Measurements from ENCODE around the gene DDI2.
A peak's percentile ranks its signal among the peaks of the same experiment; 100 is the strongest.

DDI2 gene

GRCh38 chr1:15684468-15685291 lies 67.4 kb downstream of the DDI2 start:
- no peak for TF ChIP-seq CTCF (IDR thresholded peaks at IDR 0.05; ENCODE audit: unreplicated experiment in 3 of 3)
- no peaks in the 10 kb centered on the region for H3K9me3 Mint-ChIP-seq
- H3K36me3 Mint-ChIP-seq (ENCODE audit: low read depth) = peaks cover 25% of the 10 kb centered on the region
- H3K27ac Mint-ChIP-seq = peak overlapping the region; percentile 95 to 99 (median 96)
- H3K4me1 Mint-ChIP-seq = peaks cover 31% of the 10 kb centered on the region
- peaks cover 5% of the 10 kb centered on the region for H3K27me3 Mint-ChIP-seq (ENCODE audit: low read depth)
- peak overlapping the region; percentile 87 to 97 (median 94) for H3K4me3 Mint-ChIP-seq

DNA sequence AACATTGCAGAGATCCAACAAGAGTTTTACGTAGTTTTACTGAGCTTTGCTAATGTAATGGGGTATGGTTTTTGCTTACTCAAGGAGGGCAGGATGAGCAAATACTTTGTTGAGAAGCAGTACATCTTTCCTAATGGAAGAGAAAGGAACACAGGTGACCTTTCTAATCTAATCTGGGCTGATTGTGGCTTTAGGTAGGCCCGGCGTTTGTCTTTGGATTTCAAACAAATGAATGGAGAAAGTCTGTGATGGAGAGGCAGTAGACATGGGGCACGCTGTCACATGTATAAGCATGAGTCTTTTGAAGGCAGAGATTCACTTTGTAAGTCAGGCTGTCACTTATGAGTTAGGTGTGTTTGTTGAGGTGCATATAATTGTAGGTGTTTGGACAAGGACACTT lies 68.6 kb downstream of the DDI2 start:
- Mint-ChIP-seq H3K27ac (peak overlapping the region; percentile 95 to 99 (median 96)), H3K9me3 (no peaks in the 10 kb centered on the region), H3K36me3 (ENCODE audit: low read depth) (peaks cover 25% of the 10 kb centered on the region), H3K27me3 (ENCODE audit: low read depth) (no peaks in the 10 kb centered on the region), H3K4me3 (peak overlapping the region; percentile 87 to 97 (median 94)), H3K4me1 (peaks cover 35% of the 10 kb centered on the region)
- TF ChIP-seq CTCF (IDR thresholded peaks at IDR 0.05; ENCODE audit: unreplicated experiment in 3 of 3) = no peak

DNA sequence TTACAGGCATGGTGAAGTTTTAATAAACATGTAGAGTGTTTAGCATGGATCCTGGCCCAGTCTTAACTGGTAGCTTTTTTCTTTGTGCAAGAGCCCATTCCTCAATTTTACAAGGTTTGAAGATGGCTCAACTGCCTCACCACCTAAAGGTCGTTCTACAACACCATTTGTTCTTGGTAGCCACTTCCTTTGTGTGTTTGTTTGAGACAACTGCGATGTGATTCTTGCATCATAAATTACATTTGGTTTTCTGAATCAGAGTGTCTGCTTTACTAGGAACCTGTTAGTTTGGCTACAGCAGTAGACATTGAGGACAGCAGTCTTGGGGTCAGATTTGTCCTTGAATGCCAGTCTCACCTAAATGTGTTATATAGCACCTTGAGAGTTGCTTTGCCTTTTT lies 70.2 kb downstream of the DDI2 start:
- peak overlapping the region; percentile 12 to 51 (median 27) for H3K4me3 Mint-ChIP-seq
- no peaks in the 10 kb centered on the region for H3K9me3 Mint-ChIP-seq
- H3K27ac Mint-ChIP-seq = peak overlapping the region in 2 of 3 experiments; percentile 32 to 51
- peaks cover 46% of the 10 kb centered on the region for H3K4me1 Mint-ChIP-seq
- no peaks in the 10 kb centered on the region for H3K27me3 Mint-ChIP-seq (ENCODE audit: low read depth)
- H3K36me3 Mint-ChIP-seq (ENCODE audit: low read depth) = peaks cover 30% of the 10 kb centered on the region
- TF ChIP-seq CTCF (IDR thresholded peaks at IDR 0.05; ENCODE audit: unreplicated experiment in 3 of 3) = no peak

- TF ChIP-seq CTCF (IDR thresholded peaks at IDR 0.05; ENCODE audit: unreplicated experiment in 3 of 3) = no peak
- Mint-ChIP-seq H3K9me3 (no peaks in the 10 kb centered on the region), H3K27ac (peak overlapping the region in 2 of 3 experiments; percentile 21 to 54), H3K4me1 (peaks cover 46% of the 10 kb centered on the region), H3K27me3 (ENCODE audit: low read depth) (no peaks in the 10 kb centered on the region), H3K4me3 (no peak overlapping the region), H3K36me3 (ENCODE audit: low read depth) (peaks cover 33% of the 10 kb centered on the region)
Measured at GRCh38 chr1:15690317-15690716, 73.1 kb downstream of the DDI2 start.

DNA sequence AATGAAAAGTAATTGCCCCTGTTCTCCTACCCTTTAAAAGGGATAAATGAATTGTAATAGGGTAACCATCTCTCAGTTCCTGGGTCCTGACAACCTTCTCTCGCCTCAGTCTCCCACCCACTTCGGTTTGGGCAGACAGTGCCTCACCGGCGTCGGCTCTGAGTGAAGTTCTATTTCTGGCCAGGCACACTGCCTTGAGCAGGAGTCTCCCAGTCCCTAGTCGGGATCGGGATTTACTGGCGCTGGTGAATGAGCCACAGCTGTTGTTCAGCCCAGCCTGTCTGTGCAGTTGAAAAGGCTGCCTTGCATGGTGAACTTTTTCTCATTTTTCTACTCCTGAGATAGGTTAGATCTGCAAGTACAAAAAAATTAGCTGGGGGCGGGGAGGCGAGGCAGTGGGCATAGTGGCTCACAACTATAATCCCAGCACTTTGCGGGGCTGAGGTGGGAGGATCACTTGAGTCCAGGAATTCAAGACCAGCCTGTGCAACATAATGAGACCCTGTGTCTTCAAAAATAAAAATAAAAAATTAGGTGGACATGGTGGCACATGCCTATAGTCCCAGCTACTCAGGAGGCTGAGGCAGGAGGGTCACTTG lies 74.3 kb downstream of the DDI2 start:
- Mint-ChIP-seq H3K36me3 (ENCODE audit: low read depth) (peaks cover 28% of the 10 kb centered on the region), H3K4me1 (peaks cover 40% of the 10 kb centered on the region), H3K4me3 (peak overlapping the region in 2 of 3 experiments; percentile 25 to 61), H3K27ac (peak overlapping the region; percentile 88 to 92 (median 89)), H3K9me3 (no peaks in the 10 kb centered on the region), H3K27me3 (ENCODE audit: low read depth) (no peaks in the 10 kb centered on the region)
- TF ChIP-seq CTCF (IDR thresholded peaks at IDR 0.05; ENCODE audit: unreplicated experiment in 3 of 3) = no peak

All from nephron (organoid).